GM18499 (cell line): ENCODE measurements around the gene MAP4K1.

Experiments
- ATAC-seq: cut with Tn5 transposase; IDR thresholded peaks from one replicate; pipeline ENCODE4 v1.9.1; 2021; ENCODE audit warnings: moderate number of reproducible peaks; ENCODE audit not compliant: insufficient read depth, unreplicated experiment

MAP4K1 gene

GRCh38 chr19:38549061-38549460 lies 68.7 kb downstream of the MAP4K1 start:
- ATAC-seq = no peak

- no peak for ATAC-seq
Measured at GRCh38 chr19:38547421-38547820, 70.3 kb downstream of the MAP4K1 start.

- ATAC-seq = no peak
Measured at GRCh38 chr19:38545596-38545995, 72.2 kb downstream of the MAP4K1 start.

- no peak for ATAC-seq
Measured at GRCh38 chr19:38544569-38545315, 73.0 kb downstream of the MAP4K1 start.

GRCh38 chr19:38543807-38544568 lies 73.8 kb downstream of the MAP4K1 start:
- ATAC-seq = no peak

GRCh38 chr19:38543286-38543806 lies 74.4 kb downstream of the MAP4K1 start:
- ATAC-seq = no peak

- ATAC-seq = no peak
Measured at GRCh38 chr19:38542040-38542439, 75.7 kb downstream of the MAP4K1 start.

GRCh38 chr19:38539751-38540150 lies 78.0 kb downstream of the MAP4K1 start:
- ATAC-seq = no peak

GRCh38 chr19:38538793-38539528 lies 78.8 kb downstream of the MAP4K1 start:
- no peak for ATAC-seq

GRCh38 chr19:38538386-38538785 lies 79.4 kb downstream of the MAP4K1 start:
- ATAC-seq = no peak
